HG03520 (cell line): Measurements from ENCODE around the gene CDK16.

Experiments
- ATAC-seq: cut with Tn5 transposase; IDR thresholded peaks from one replicate; pipeline ENCODE4 v1.9.1; 2021; ENCODE audit warnings: mild to moderate bottlenecking, moderate library complexity; ENCODE audit not compliant: unreplicated experiment

The CDK16 gene

GRCh38 chrX:47185241-47185640 lies 33.2 kb upstream of the CDK16 start:
- no peak for ATAC-seq

- no peak for ATAC-seq
Observed at GRCh38 chrX:47186096-47186740, 32.3 kb upstream of the CDK16 start.

GRCh38 chrX:47187106-47187677 lies 31.3 kb upstream of the CDK16 start:
- no peak for ATAC-seq

- no peak for ATAC-seq
Observed at GRCh38 chrX:47189906-47190305, 28.6 kb upstream of the CDK16 start.

- peak; percentile 31 for ATAC-seq
Observed at GRCh38 chrX:47190445-47191269, 27.8 kb upstream of the CDK16 start.

- ATAC-seq, result no peak
Observed at GRCh38 chrX:47191331-47191730, 27.1 kb upstream of the CDK16 start.

GRCh38 chrX:47191806-47192401 lies 26.6 kb upstream of the CDK16 start:
- ATAC-seq, result no peak

GRCh38 chrX:47193475-47194193 lies 24.8 kb upstream of the CDK16 start, which contains the start of gene UBA1:
TSS of gene UBA1 (plus strand) at chrX:47193829. CDS start at chrX:47198803, 4,974 bp downstream.
- ATAC-seq, result peak; percentile 91

GRCh38 chrX:47194194-47194787 lies 24.2 kb upstream of the CDK16 start:
- no peak for ATAC-seq

GRCh38 chrX:47196098-47196497 lies 22.4 kb upstream of the CDK16 start:
- ATAC-seq, result no peak

GRCh38 chrX:47197526-47197925 lies 21.0 kb upstream of the CDK16 start:
- ATAC-seq, result no peak

GRCh38 chrX:47198026-47198686 lies 20.3 kb upstream of the CDK16 start:
- ATAC-seq, result no peak

GRCh38 chrX:47198687-47199080 lies 19.8 kb upstream of the CDK16 start:
- ATAC-seq, result no peak

- ATAC-seq, result no peak
Observed at GRCh38 chrX:47199286-47199685, 19.2 kb upstream of the CDK16 start.

GRCh38 chrX:47200385-47201150 lies 17.9 kb upstream of the CDK16 start:
- no peak for ATAC-seq

- ATAC-seq, result no peak
Observed at GRCh38 chrX:47201345-47201944, 17.0 kb upstream of the CDK16 start.

GRCh38 chrX:47202316-47202715 lies 16.2 kb upstream of the CDK16 start:
- ATAC-seq, result no peak

GRCh38 chrX:47202877-47203276 lies 15.6 kb upstream of the CDK16 start:
- no peak for ATAC-seq

- no peak for ATAC-seq
Observed at GRCh38 chrX:47204970-47205369, 13.5 kb upstream of the CDK16 start.
